T-helper 2 cell treated with Interferon-gamma antibody and Interleukin-4, amounts not matched to agents 5 μg/mL and 100 μg/mL, for 36 hours (primary cell): ENCODE data around the gene ATP2A2.

Source experiments
- DNase-seq: peaks from one replicate; pipeline ENCODE4 v3.0.0; 2021; ENCODE audit warnings: low spot score
- H3K27ac Mint-ChIP-seq: one replicate; pipeline ENCODE4 v1.8.0; 2021; ENCODE audit warnings: mild to moderate bottlenecking, mixed read lengths
- H3K27me3 Mint-ChIP-seq: one replicate; pipeline ENCODE4 v1.8.0; 2021; ENCODE audit warnings: low read depth, mixed read lengths
- H3K36me3 Mint-ChIP-seq: one replicate; pipeline ENCODE4 v1.8.0; 2021; ENCODE audit warnings: low read depth, mixed read lengths
- H3K4me1 Mint-ChIP-seq: one replicate; pipeline ENCODE4 v1.8.0; 2021; ENCODE audit warnings: low read depth, mixed read lengths
- H3K4me3 Mint-ChIP-seq: one replicate; pipeline ENCODE4 v1.8.0; 2022; ENCODE audit warnings: mild to moderate bottlenecking, moderate library complexity, mixed read lengths
- H3K9me3 Mint-ChIP-seq: one replicate; pipeline ENCODE4 v1.8.0; 2021; ENCODE audit warnings: mixed read lengths

Gene ATP2A2

GRCh38 chr12:110270125-110270962 lies 10.7 kb upstream of the ATP2A2 start:
- no peak overlapping the region for H3K27ac Mint-ChIP-seq
- H3K27me3 Mint-ChIP-seq: peaks cover 36% of the 10 kb centered on the region
- no peak overlapping the region for H3K4me3 Mint-ChIP-seq
- no peaks in the 10 kb centered on the region for H3K4me1 Mint-ChIP-seq
- H3K9me3 Mint-ChIP-seq: no peaks in the 10 kb centered on the region
- no peak for DNase-seq
- no peaks in the 10 kb centered on the region for H3K36me3 Mint-ChIP-seq

- no peak for DNase-seq
- H3K27me3 Mint-ChIP-seq: peaks cover 33% of the 10 kb centered on the region
- H3K27ac Mint-ChIP-seq: no peak overlapping the region
- H3K9me3 Mint-ChIP-seq: no peaks in the 10 kb centered on the region
- no peak overlapping the region for H3K4me3 Mint-ChIP-seq
- H3K36me3 Mint-ChIP-seq: no peaks in the 10 kb centered on the region
- H3K4me1 Mint-ChIP-seq: no peaks in the 10 kb centered on the region
Observed at GRCh38 chr12:110271015-110271414, 10.0 kb upstream of the ATP2A2 start.

- H3K36me3 Mint-ChIP-seq: peaks cover 7% of the 10 kb centered on the region
- H3K9me3 Mint-ChIP-seq: no peaks in the 10 kb centered on the region
- H3K4me1 Mint-ChIP-seq: peaks cover 7% of the 10 kb centered on the region
- H3K4me3 Mint-ChIP-seq: no peak overlapping the region
- H3K27ac Mint-ChIP-seq: no peak overlapping the region
- no peak for DNase-seq
- H3K27me3 Mint-ChIP-seq: peaks cover 4% of the 10 kb centered on the region
Observed at GRCh38 chr12:110277530-110278254, 3.4 kb upstream of the ATP2A2 start.

GRCh38 chr12:110278255-110278536 lies 2.9 kb upstream of the ATP2A2 start:
- H3K4me3 Mint-ChIP-seq: no peak overlapping the region
- H3K27me3 Mint-ChIP-seq: peaks cover 4% of the 10 kb centered on the region
- peaks cover 12% of the 10 kb centered on the region for H3K4me1 Mint-ChIP-seq
- H3K36me3 Mint-ChIP-seq: peaks cover 12% of the 10 kb centered on the region
- no peaks in the 10 kb centered on the region for H3K9me3 Mint-ChIP-seq
- DNase-seq: no peak
- no peak overlapping the region for H3K27ac Mint-ChIP-seq

- no peak for DNase-seq
- Mint-ChIP-seq H3K27me3 (peaks cover 4% of the 10 kb centered on the region), H3K4me1 (peaks cover 25% of the 10 kb centered on the region), H3K36me3 (peaks cover 26% of the 10 kb centered on the region), H3K4me3 (peak overlapping the region; percentile 85), H3K27ac (no peak overlapping the region), H3K9me3 (no peaks in the 10 kb centered on the region)
Observed at GRCh38 chr12:110279566-110280375, 1.3 kb upstream of the ATP2A2 start.

- H3K27ac Mint-ChIP-seq: peak overlapping the region; percentile 86
- H3K9me3 Mint-ChIP-seq: no peaks in the 10 kb centered on the region
- peaks cover 31% of the 10 kb centered on the region for H3K4me1 Mint-ChIP-seq
- H3K4me3 Mint-ChIP-seq: peak overlapping the region; percentile 85
- H3K27me3 Mint-ChIP-seq: peaks cover 4% of the 10 kb centered on the region
- peak; percentile 32 for DNase-seq
- peaks cover 32% of the 10 kb centered on the region for H3K36me3 Mint-ChIP-seq
Observed at GRCh38 chr12:110280392-110280778, 662 bp upstream of the ATP2A2 start.

GRCh38 chr12:110281549-110282299 lies 677 bp downstream of the ATP2A2 start:
- H3K27ac Mint-ChIP-seq: peak overlapping the region; percentile 87
- H3K27me3 Mint-ChIP-seq: peaks cover 4% of the 10 kb centered on the region
- H3K4me3 Mint-ChIP-seq: peak overlapping the region; percentile 94
- peaks cover 42% of the 10 kb centered on the region for H3K4me1 Mint-ChIP-seq
- peaks cover 43% of the 10 kb centered on the region for H3K36me3 Mint-ChIP-seq
- H3K9me3 Mint-ChIP-seq: no peaks in the 10 kb centered on the region
- DNase-seq: peak; percentile 66

- Mint-ChIP-seq H3K36me3 (peaks cover 48% of the 10 kb centered on the region), H3K4me3 (peak overlapping the region; percentile 94), H3K4me1 (peaks cover 44% of the 10 kb centered on the region), H3K27me3 (peaks cover 2% of the 10 kb centered on the region), H3K27ac (peak overlapping the region; percentile 87), H3K9me3 (no peaks in the 10 kb centered on the region)
- DNase-seq: no peak
Observed at GRCh38 chr12:110282300-110282860, 1.3 kb downstream of the ATP2A2 start.

- Mint-ChIP-seq H3K36me3 (peaks cover 53% of the 10 kb centered on the region), H3K9me3 (no peaks in the 10 kb centered on the region), H3K27me3 (peaks cover 2% of the 10 kb centered on the region), H3K4me3 (peak overlapping the region; percentile 94), H3K4me1 (peaks cover 44% of the 10 kb centered on the region), H3K27ac (peak overlapping the region; percentile 87)
- DNase-seq: no peak
Observed at GRCh38 chr12:110282956-110283817, 2.1 kb downstream of the ATP2A2 start.

GRCh38 chr12:110284597-110284996 lies 3.5 kb downstream of the ATP2A2 start:
- Mint-ChIP-seq H3K36me3 (peaks cover 63% of the 10 kb centered on the region), H3K9me3 (no peaks in the 10 kb centered on the region), H3K4me3 (peak overlapping the region; percentile 94), H3K4me1 (peaks cover 54% of the 10 kb centered on the region), H3K27me3 (peaks cover 2% of the 10 kb centered on the region), H3K27ac (peak overlapping the region; percentile 45)
- no peak for DNase-seq

- no peak for DNase-seq
- Mint-ChIP-seq H3K27me3 (no peaks in the 10 kb centered on the region), H3K9me3 (no peaks in the 10 kb centered on the region), H3K4me3 (peak overlapping the region; percentile 38), H3K27ac (no peak overlapping the region), H3K4me1 (peaks cover 55% of the 10 kb centered on the region), H3K36me3 (peaks cover 79% of the 10 kb centered on the region)
Observed at GRCh38 chr12:110286623-110287022, 5.6 kb downstream of the ATP2A2 start.

- no peak for DNase-seq
- Mint-ChIP-seq H3K27ac (no peak overlapping the region), H3K9me3 (no peaks in the 10 kb centered on the region), H3K4me1 (peaks cover 52% of the 10 kb centered on the region), H3K36me3 (peaks cover 81% of the 10 kb centered on the region), H3K27me3 (no peaks in the 10 kb centered on the region), H3K4me3 (no peak overlapping the region)
Observed at GRCh38 chr12:110287986-110288385, 6.9 kb downstream of the ATP2A2 start.
